LNCAP (cell line): Measurements from ENCODE around the gene PHLDA3.

Experiments
- CTCF ChIP-seq: fragments of 450-650 bp; IDR thresholded peaks from 2 replicates; pipeline ENCODE4 v1.5.1; 2017; ENCODE audit warnings: mild to moderate bottlenecking

PHLDA3 gene

GRCh38 chr1:201468844-201469644 lies at the start of gene PHLDA3:
Gene PHLDA3 (minus strand): TSS chr1:201469188. CDS start chr1:201468786, 402 bp downstream.
- no peak for TF ChIP-seq CTCF

GRCh38 chr1:201518071-201518470 lies 49.1 kb upstream of the PHLDA3 start:
- no peak for TF ChIP-seq CTCF

- TF ChIP-seq CTCF, result no peak
These were observed 48.6 kb upstream of the PHLDA3 start for GRCh38 chr1:201517631-201518030.

- no peak for TF ChIP-seq CTCF
These were observed 47.6 kb upstream of the PHLDA3 start for GRCh38 chr1:201516511-201517127.

GRCh38 chr1:201515895-201516294 lies 46.9 kb upstream of the PHLDA3 start:
- no peak for TF ChIP-seq CTCF

GRCh38 chr1:201515062-201515750 lies 46.2 kb upstream of the PHLDA3 start:
- no peak for TF ChIP-seq CTCF

- no peak for TF ChIP-seq CTCF
These were observed 45.5 kb upstream of the PHLDA3 start for GRCh38 chr1:201514466-201514865.
